ENCODE measurements around the gene PRKG1. TPM values are rescaled to one million over a fixed set of nuclear protein-coding genes. Genes with fewer than 3 reads are reported as not detected.

Gene PRKG1
- total RNA-seq, 2 donors from 2014 or later: 145 to 381 TPM

- Histone ChIP-seq H3K27ac (no peak overlapping the region), H3K36me3 (no peaks in the 10 kb centered on the region), H3K27me3 (replicated peaks; ENCODE audit: insufficient read depth) (no peaks in the 10 kb centered on the region), H3K4me3 (no peak overlapping the region), H3K9me3 (no peaks in the 10 kb centered on the region), H3K4me1 (ENCODE audit: control insufficient read depth in 1 of 2, low read depth in 2 of 2) (peaks cover 14 to 40% of the 10 kb centered on the region in 2 donors)
- TF ChIP-seq CTCF (IDR thresholded peaks at IDR 0.05): no peak
- ATAC-seq (ENCODE audit: insufficient number of reproducible peaks, low FRiP score, low read depth) (no peak), DNase-seq (ENCODE audit: low spot score) (no peak)
These were observed 890.3 kb downstream of the PRKG1 start for GRCh38 chr10:51964630-51965029.

DNA sequence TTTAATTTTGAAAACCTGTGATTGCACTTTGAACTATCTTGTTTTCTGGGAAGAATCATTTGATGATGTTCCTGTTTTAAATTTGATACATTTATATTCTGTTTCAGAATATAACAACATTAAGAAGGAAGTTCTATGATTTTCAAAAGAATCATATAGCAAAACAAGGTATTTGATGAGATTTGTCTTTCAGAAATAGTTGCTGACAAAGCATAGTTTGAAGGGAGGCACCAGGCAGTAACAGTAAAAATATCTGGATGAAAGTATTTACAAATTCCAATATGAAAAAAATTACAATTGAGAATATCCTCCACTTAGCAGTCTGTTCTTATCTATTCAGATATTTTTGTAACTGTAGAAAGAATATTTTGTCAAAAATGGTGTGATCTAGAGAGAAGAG lies 891.2 kb downstream of the PRKG1 start:
- no peak for DNase-seq (ENCODE audit: low spot score)
- H3K36me3 ChIP-seq: no peaks in the 10 kb centered on the region
- no peak for TF ChIP-seq CTCF (IDR thresholded peaks at IDR 0.05)
- no peak overlapping the region for H3K27ac ChIP-seq
- peaks cover 10 to 35% of the 10 kb centered on the region in 2 donors for H3K4me1 ChIP-seq (ENCODE audit: control insufficient read depth in 1 of 2, low read depth in 2 of 2)
- H3K4me3 ChIP-seq: no peak overlapping the region
- H3K27me3 ChIP-seq (replicated peaks; ENCODE audit: insufficient read depth): no peaks in the 10 kb centered on the region
- no peaks in the 10 kb centered on the region for H3K9me3 ChIP-seq
- ATAC-seq (ENCODE audit: insufficient number of reproducible peaks, low FRiP score, low read depth): no peak

DNA sequence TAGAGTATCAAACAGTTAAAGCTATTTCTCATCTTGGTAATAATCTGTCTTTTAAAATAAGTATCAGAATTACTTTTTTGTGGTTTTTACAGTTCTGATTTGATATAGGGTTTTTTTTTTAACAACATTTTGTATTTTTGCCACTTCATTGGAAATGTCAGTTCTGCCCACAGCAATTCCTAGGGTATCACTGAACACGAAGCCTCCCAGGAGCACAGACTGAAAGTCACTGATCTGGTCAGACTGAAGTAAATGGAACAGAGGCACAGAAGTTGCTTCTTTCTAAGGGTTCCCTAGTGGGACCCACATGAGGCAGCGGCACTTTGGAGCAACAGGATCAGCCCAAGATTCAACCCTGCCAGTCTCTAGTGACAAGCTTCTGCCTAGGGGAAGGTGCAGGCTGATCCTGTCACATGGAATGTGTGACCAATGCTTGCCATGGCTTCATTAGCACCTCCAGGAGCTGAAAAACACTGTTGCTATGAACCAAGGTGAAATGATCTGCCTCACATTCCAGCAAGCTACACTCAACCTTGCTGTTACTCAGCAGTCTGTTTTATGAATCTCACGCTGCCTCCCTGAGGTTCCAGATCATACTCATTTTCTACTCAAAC lies 898.6 kb downstream of the PRKG1 start:
- TF ChIP-seq CTCF (IDR thresholded peaks at IDR 0.05): no peak
- H3K27ac ChIP-seq: no peak overlapping the region
- ATAC-seq (ENCODE audit: insufficient number of reproducible peaks, low FRiP score, low read depth) (no peak), DNase-seq (ENCODE audit: low spot score) (no peak)
- H3K4me3 ChIP-seq: no peak overlapping the region
- no peaks in the 10 kb centered on the region for H3K9me3 ChIP-seq
- H3K27me3 ChIP-seq (replicated peaks; ENCODE audit: insufficient read depth): no peaks in the 10 kb centered on the region
- no peaks in the 10 kb centered on the region for H3K36me3 ChIP-seq
- peaks cover 0 to 9% of the 10 kb centered on the region in 2 donors for H3K4me1 ChIP-seq (ENCODE audit: control insufficient read depth in 1 of 2, low read depth in 2 of 2)

DNA sequence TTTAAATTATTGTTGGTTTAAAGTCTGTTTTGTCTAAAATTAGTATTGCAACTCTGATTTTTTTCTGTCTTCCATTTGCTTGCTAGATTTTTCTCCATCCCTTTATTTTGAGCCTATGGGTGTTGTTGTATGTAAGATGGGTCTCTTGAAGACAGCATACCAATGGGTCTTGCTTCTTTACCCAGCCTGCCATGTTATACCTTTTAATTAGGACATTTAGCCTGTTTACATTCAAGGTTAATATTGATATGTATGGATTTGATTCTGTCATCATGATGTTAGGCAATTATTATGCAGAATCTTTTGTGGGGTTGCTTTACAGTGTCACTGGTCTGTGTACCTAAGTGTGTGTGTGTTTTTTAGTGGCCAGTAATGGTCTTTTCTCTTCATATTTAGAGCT lies 906.5 kb downstream of the PRKG1 start:
- no peaks in the 10 kb centered on the region for H3K27me3 ChIP-seq (replicated peaks; ENCODE audit: insufficient read depth)
- H3K4me3 ChIP-seq: no peak overlapping the region
- no peak overlapping the region for H3K27ac ChIP-seq
- no peak for ATAC-seq (ENCODE audit: insufficient number of reproducible peaks, low FRiP score, low read depth)
- H3K4me1 ChIP-seq (ENCODE audit: control insufficient read depth in 1 of 2, low read depth in 2 of 2): peaks cover 13 to 33% of the 10 kb centered on the region in 2 donors
- DNase-seq (ENCODE audit: low spot score): no peak
- no peaks in the 10 kb centered on the region for H3K36me3 ChIP-seq
- TF ChIP-seq CTCF (IDR thresholded peaks at IDR 0.05): no peak
- no peaks in the 10 kb centered on the region for H3K9me3 ChIP-seq

DNA sequence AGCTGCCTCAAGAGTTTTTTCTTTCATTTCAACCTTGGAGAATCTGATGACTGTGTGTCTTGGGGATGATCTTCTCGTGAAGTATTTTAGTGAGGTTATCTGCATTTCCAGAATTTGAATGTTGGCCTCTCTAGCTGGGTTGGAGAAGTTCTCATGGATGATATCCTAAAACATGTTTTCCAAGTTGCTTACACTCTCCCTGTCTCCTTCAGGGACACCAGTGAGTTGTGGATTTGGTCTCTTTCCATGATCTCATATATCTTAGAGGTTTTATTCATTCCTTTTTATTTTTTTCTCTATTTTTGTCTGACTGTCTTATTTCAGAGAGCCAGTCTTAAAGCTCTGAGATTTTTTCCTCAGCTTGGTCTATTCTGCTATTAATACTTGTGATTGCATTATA lies 907.4 kb downstream of the PRKG1 start:
- ATAC-seq (ENCODE audit: insufficient number of reproducible peaks, low FRiP score, low read depth) (no peak), DNase-seq (ENCODE audit: low spot score) (no peak)
- H3K4me1 ChIP-seq (ENCODE audit: control insufficient read depth in 1 of 2, low read depth in 2 of 2): peaks cover 16 to 42% of the 10 kb centered on the region in 2 donors
- H3K27ac ChIP-seq: no peak overlapping the region
- no peaks in the 10 kb centered on the region for H3K9me3 ChIP-seq
- no peak overlapping the region for H3K4me3 ChIP-seq
- no peaks in the 10 kb centered on the region for H3K27me3 ChIP-seq (replicated peaks; ENCODE audit: insufficient read depth)
- no peaks in the 10 kb centered on the region for H3K36me3 ChIP-seq
- TF ChIP-seq CTCF (IDR thresholded peaks at IDR 0.05): no peak

All from thoracic aorta (tissue), 2 donors.